HCT116 (cell line): ENCODE measurements around the gene POU2AF1. TPM values are rescaled to one million over a fixed set of nuclear protein-coding genes. Genes with fewer than 3 reads are reported as not detected.

Source experiments
- ATAC-seq: fragments of 200-7000 bp; cut with Tn5 transposase; 2 replicates; pipeline ENCODE4 v1.9.1; 2020; ENCODE audit warnings: mild to moderate bottlenecking, moderate library complexity
- BruUV-seq: library from RNA; stranded (reverse); fragments of 400-500 nt; replicated peaks from 2 replicates; lab custom pipeline; 2021; lab: Mats Ljungman, UMichigan
- CTCF ChIA-PET: fragments of 300-600 bp; sonication (Branson Sonifier 250); formaldehyde crosslinking; loops from one replicate; lab custom pipeline; 2021; ENCODE audit warnings: antibody characterized with exemption; lab: Charles Lee
- POLR2A ChIA-PET: fragments of 300-600, 350-600 bp; sonication (Branson Sonifier 250); formaldehyde crosslinking; loops from one replicate; lab custom pipeline; 2021; ENCODE audit warnings: antibody characterized with exemption; lab: Charles Lee
- RAD21 ChIA-PET, 2 experiments: fragments of 300-600 bp; sonication (Branson Sonifier 250); formaldehyde crosslinking; loops; one replicate each; lab custom pipeline; 2023; ENCODE audit warnings: low total read pairs in 2 of 2; ENCODE audit not compliant: uncharacterized antibody in 2 of 2, unreplicated experiment in 2 of 2, low non-redundant PET in 1 of 2; lab: Charles Lee
- DNase-seq: peaks from one replicate; pipeline ENCODE4 v3.0.0-alpha.2; 2010; ENCODE audit warnings: low read depth, low spot score
- H2AFZ ChIP-seq: fragments of 200-600 bp; shearing (Covaris generic), sonication (generic); 2 replicates; pipeline ENCODE4 v1.6.1; 2017; ENCODE audit warnings: low read depth, mixed run types, mixed read lengths, antibody characterized with exemption, low read length; ENCODE audit not compliant: poor library complexity, severe bottlenecking
- H3K27ac ChIP-seq: 2 replicates; pipeline ENCODE4 v1.5.1; 2012; ENCODE audit warnings: low read depth, low read length
- H3K27me3 ChIP-seq: fragments of 200-600 bp; sonication (generic); 2 replicates; pipeline ENCODE4 v1.6.1; 2016; ENCODE audit warnings: mixed run types, low read length, mixed read lengths; ENCODE audit not compliant: insufficient read depth
- H3K36me3 ChIP-seq, 2 experiments: fragments of 200-500 bp in 1 of 2; fragments of 200-600 bp in 1 of 2; sonication (Bioruptor generic) in 1 of 2; sonication (generic) in 1 of 2; 2 replicates each; pipeline versions ENCODE4 v1.5.1 to v1.6.1; 2014 to 2016; ENCODE audit warnings: low read length in 2 of 2, inconsistent platforms in 1 of 2, mixed read lengths in 1 of 2, mixed run types in 1 of 2; ENCODE audit not compliant: insufficient read depth in 2 of 2, control insufficient read depth in 1 of 2
- H3K4me1 ChIP-seq, 2 experiments: fragments of 200-600 bp in 1 of 2; sonication (generic) in 1 of 2; 2 replicates each; pipeline versions ENCODE4 v1.5.1 to v1.6.1; 2012 to 2017; ENCODE audit warnings: low read length in 2 of 2, inconsistent platforms in 1 of 2, mild to moderate bottlenecking in 1 of 2, mixed read lengths in 1 of 2, mixed run types in 1 of 2, moderate library complexity in 1 of 2; ENCODE audit not compliant: insufficient read depth in 2 of 2, control insufficient read depth in 1 of 2
- H3K4me2 ChIP-seq: fragments of 200-600 bp; sonication (generic); 2 replicates; pipeline ENCODE4 v1.6.1; 2017; ENCODE audit warnings: mixed run types, low read length, mixed read lengths
- H3K4me3 ChIP-seq, 2 experiments: fragments of 200-600 bp in 1 of 2; sonication (generic) in 1 of 2; replicated peaks in 1 of 2; 2 replicates each; pipeline ENCODE4 v1.5.1; 2011 to 2016; ENCODE audit warnings: low read length in 2 of 2, control low read depth in 1 of 2, low read depth in 1 of 2, mild to moderate bottlenecking in 1 of 2, mixed read lengths in 1 of 2, mixed run types in 1 of 2
- H3K79me2 ChIP-seq: fragments of 200-600 bp; sonication (generic); 2 replicates; pipeline ENCODE4 v1.6.1; 2017; ENCODE audit warnings: mild to moderate bottlenecking, mixed run types, low read length, moderate library complexity, mixed read lengths; ENCODE audit not compliant: insufficient read depth
- H3K9ac ChIP-seq: fragments of 200-600 bp; sonication (generic); 2 replicates; pipeline ENCODE4 v1.6.1; 2016; ENCODE audit warnings: low read length, mixed read lengths
- H3K9me2 ChIP-seq: fragments of 200-600 bp; sonication (generic), shearing (Covaris generic); 2 replicates; pipeline ENCODE4 v1.6.1; 2017; ENCODE audit warnings: mixed run types, mild to moderate bottlenecking, moderate library complexity; ENCODE audit not compliant: insufficient read depth
- H3K9me3 ChIP-seq, 2 experiments: fragments of 200-500 bp in 1 of 2; fragments of 200-600 bp in 1 of 2; sonication (Bioruptor generic) in 1 of 2; sonication (generic) in 1 of 2; 2 replicates each; pipeline ENCODE4 v1.6.1; 2014 to 2017; ENCODE audit warnings: low read length in 2 of 2, mixed read lengths in 2 of 2, inconsistent platforms in 1 of 2, low read depth in 1 of 2, mild to moderate bottlenecking in 1 of 2, mixed run types in 1 of 2, moderate library complexity in 1 of 2; ENCODE audit not compliant: control insufficient read depth in 1 of 2, insufficient read depth in 1 of 2
- H4K20me1 ChIP-seq: fragments of 200-600 bp; sonication (generic), shearing (Covaris generic); 2 replicates; pipeline ENCODE4 v1.6.1; 2017; ENCODE audit warnings: mixed run types, mild to moderate bottlenecking, moderate library complexity; ENCODE audit not compliant: insufficient read depth
- ATF3 ChIP-seq: IDR thresholded peaks from 2 replicates; pipeline ENCODE4 v1.6.1; 2012
- CBX3 ChIP-seq: IDR thresholded peaks from 2 replicates; pipeline ENCODE4 v1.6.1; 2012; ENCODE audit warnings: low read depth
- CEBPB ChIP-seq: IDR thresholded peaks from 2 replicates; pipeline ENCODE4 v1.6.1; 2012; ENCODE audit warnings: low read depth
- CTCF ChIP-seq, 3 experiments: fragments of 200-600 bp in 1 of 3; sonication (generic) in 1 of 3; IDR thresholded peaks in 2 of 3; conservative IDR thresholded peaks in 1 of 3; 2 replicates each; pipeline ENCODE4 v1.5.1; 2012 to 2017; ENCODE audit warnings: low read depth in 2 of 3, low read length in 2 of 3, antibody characterized with exemption in 1 of 3, borderline replicate concordance in 1 of 3, control low read depth in 1 of 3, mild to moderate bottlenecking in 1 of 3, mixed read lengths in 1 of 3, mixed run types in 1 of 3, moderate library complexity in 1 of 3; ENCODE audit not compliant: insufficient read depth in 1 of 3
- EGR1 ChIP-seq: IDR thresholded peaks from 2 replicates; pipeline ENCODE4 v1.6.1; 2012; ENCODE audit warnings: low read depth
- EZH2phosphoT487 ChIP-seq: fragments of 200-600 bp; IDR thresholded peaks from 2 replicates; pipeline ENCODE4 v1.6.1; 2018; ENCODE audit warnings: antibody characterized with exemption, borderline replicate concordance
- MAX ChIP-seq: IDR thresholded peaks from 2 replicates; pipeline ENCODE4 v1.6.1; 2012
- POLR2A ChIP-seq: IDR thresholded peaks from 2 replicates; pipeline ENCODE4 v1.7.0; 2011; ENCODE audit warnings: borderline replicate concordance; ENCODE audit not compliant: insufficient read depth, insufficient read length; ENCODE audit errors: extremely low read depth
- SIN3A ChIP-seq: IDR thresholded peaks from 2 replicates; pipeline ENCODE4 v1.6.1; 2012; ENCODE audit warnings: low read depth
- SP1 ChIP-seq: IDR thresholded peaks from 2 replicates; pipeline ENCODE4 v1.6.1; 2012; ENCODE audit warnings: low read depth
- TCF7L2 ChIP-seq: IDR thresholded peaks from 2 replicates; pipeline ENCODE4 v1.7.0; 2011; ENCODE audit warnings: borderline replicate concordance, inconsistent platforms; ENCODE audit not compliant: insufficient read depth, insufficient read length; ENCODE audit errors: extremely low read depth
- ZBTB33 ChIP-seq: IDR thresholded peaks from 2 replicates; pipeline ENCODE4 v1.6.1; 2011; ENCODE audit warnings: mild to moderate bottlenecking, low read length, moderate library complexity; ENCODE audit not compliant: insufficient replicate concordance; ENCODE audit errors: extremely low read depth
- ZFX ChIP-seq: fragments of 450-650 bp; IDR thresholded peaks from 2 replicates; pipeline ENCODE4 v1.6.1; 2017
- ZNF274 ChIP-seq: fragments of 200-500 bp; sonication (Bioruptor generic); IDR thresholded peaks from 2 replicates; pipeline ENCODE4 v1.6.1; 2014; ENCODE audit warnings: mild to moderate bottlenecking, low read depth, low read length, inconsistent platforms
- intact Hi-C: fragments of 100-400 bp; cut with micrococcal nuclease; formaldehyde crosslinking; loops from 2 replicates; pipeline ENCODE4 v1.10.0; 2022
- total RNA-seq: library from RNA; stranded (reverse); gene quantifications from one replicate; pipeline ENCODE4 v1.2.1, GENCODE V29; 2021; ENCODE audit not compliant: unreplicated experiment

The POU2AF1 gene
- total RNA-seq, 1 experiment from 2014 or later, result 0.17 TPM

GRCh38 chr11:111330234-111330893 is 48.7 kb downstream of the POU2AF1 start:
- Histone ChIP-seq H3K4me1 (no peaks in the 10 kb centered on the region), H3K9me2 (no peaks in the 10 kb centered on the region), H3K4me3 (no peak overlapping the region), H3K9ac (no peak overlapping the region), H2AFZ (no peak overlapping the region), H4K20me1 (no peaks in the 10 kb centered on the region), H3K9me3 (no peaks in the 10 kb centered on the region), H3K27ac (no peak overlapping the region), H3K79me2 (no peaks in the 10 kb centered on the region), H3K4me2 (no peak overlapping the region), H3K27me3 (peaks cover 5% of the 10 kb centered on the region; the same call in 1 of the 2 replicates), H3K36me3 (no peaks in the 10 kb centered on the region)
- CTCF ChIA-PET, result no interaction called here
- ATAC-seq (no peak), DNase-seq (no peak)
- intact Hi-C loops, result no loop called here
- no TSS peak for BruUV-seq
- no peak for TF ChIP-seq POLR2A
- TF ChIP-seq MAX, result no peak
- no peak for TF ChIP-seq SP1
- RAD21 ChIA-PET, result no interaction called here
- POLR2A ChIA-PET, result no interaction called here

GRCh38 chr11:111329306-111330204 is 49.5 kb downstream of the POU2AF1 start:
- DNase-seq, result no peak
- BruUV-seq, result no TSS peak
- peaks cover 8% of the 10 kb centered on the region; the same call in 1 of the 2 replicates for H3K27me3 ChIP-seq
- no peak overlapping the region for H3K4me3 ChIP-seq
- H4K20me1 ChIP-seq, result no peaks in the 10 kb centered on the region
- ATAC-seq, result no peak
- no peaks in the 10 kb centered on the region for H3K79me2 ChIP-seq
- no peak for TF ChIP-seq SIN3A
- no peak for TF ChIP-seq CTCF (IDR thresholded peaks at IDR 0.05 in 2 of 3, conservative IDR thresholded peaks at IDR 0.05 in 1 of 3; ENCODE audit: borderline replicate concordance in 1 of 3, insufficient read depth in 1 of 3, low read depth in 2 of 3, low read length in 2 of 3)
- no peak for TF ChIP-seq CEBPB
- TF ChIP-seq EZH2phosphoT487, result no peak
- no peak for TF ChIP-seq POLR2A
- TF ChIP-seq ZFX, result no peak
- TF ChIP-seq SP1, result no peak
- no peak for TF ChIP-seq ATF3
- no peak for TF ChIP-seq ZBTB33
- TF ChIP-seq CBX3, result no peak
- TF ChIP-seq EGR1, result no peak
- no peak for TF ChIP-seq ZNF274
- TF ChIP-seq TCF7L2, result no peak
- RAD21 ChIA-PET, result no interaction called here
- no peaks in the 10 kb centered on the region for H3K4me1 ChIP-seq
- intact Hi-C loops, result no loop called here
- no peaks in the 10 kb centered on the region for H3K36me3 ChIP-seq
- no peaks in the 10 kb centered on the region for H3K9me3 ChIP-seq
- CTCF ChIA-PET, result no interaction called here
- no peak overlapping the region for H3K4me2 ChIP-seq
- H3K9ac ChIP-seq, result no peak overlapping the region
- H3K9me2 ChIP-seq, result no peaks in the 10 kb centered on the region
- H2AFZ ChIP-seq, result no peak overlapping the region
- POLR2A ChIA-PET, result no interaction called here
- no peak overlapping the region for H3K27ac ChIP-seq
